Germinal center (tissue), 1 donor: ENCODE results near the gene CFAP20.

Experiments used
- DNase-seq: peaks from one replicate; pipeline ENCODE4 v3.0.0; 2012; ENCODE audit warnings: mixed read lengths, low spot score

Gene CFAP20

DNA sequence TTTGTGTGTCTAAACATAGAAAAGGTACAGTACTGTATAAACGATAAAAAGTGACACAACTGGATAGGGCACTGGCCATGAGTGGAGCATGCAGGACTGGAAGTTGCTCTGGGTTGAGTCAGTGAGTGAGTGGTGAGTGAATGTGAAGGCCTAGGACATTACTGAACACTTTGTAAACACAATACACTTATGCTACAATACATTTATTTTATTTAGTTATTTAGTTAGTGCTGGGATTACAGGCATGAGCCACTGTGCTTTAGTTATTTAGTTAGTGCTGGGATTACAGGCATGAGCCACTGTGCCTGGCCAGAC lies 4.6 kb downstream of the CFAP20 start:
- DNase-seq, result no peak

GRCh38 chr16:58123896-58124600 lies 5.1 kb downstream of the CFAP20 start:
- DNase-seq, result no peak

- DNase-seq, result no peak
These were observed 8.0 kb downstream of the CFAP20 start for GRCh38 chr16:58121132-58121531.

GRCh38 chr16:58120234-58120633 lies 8.9 kb downstream of the CFAP20 start:
- DNase-seq, result no peak

- DNase-seq, result no peak
These were observed 9.7 kb downstream of the CFAP20 start for GRCh38 chr16:58119509-58119845.

DNA sequence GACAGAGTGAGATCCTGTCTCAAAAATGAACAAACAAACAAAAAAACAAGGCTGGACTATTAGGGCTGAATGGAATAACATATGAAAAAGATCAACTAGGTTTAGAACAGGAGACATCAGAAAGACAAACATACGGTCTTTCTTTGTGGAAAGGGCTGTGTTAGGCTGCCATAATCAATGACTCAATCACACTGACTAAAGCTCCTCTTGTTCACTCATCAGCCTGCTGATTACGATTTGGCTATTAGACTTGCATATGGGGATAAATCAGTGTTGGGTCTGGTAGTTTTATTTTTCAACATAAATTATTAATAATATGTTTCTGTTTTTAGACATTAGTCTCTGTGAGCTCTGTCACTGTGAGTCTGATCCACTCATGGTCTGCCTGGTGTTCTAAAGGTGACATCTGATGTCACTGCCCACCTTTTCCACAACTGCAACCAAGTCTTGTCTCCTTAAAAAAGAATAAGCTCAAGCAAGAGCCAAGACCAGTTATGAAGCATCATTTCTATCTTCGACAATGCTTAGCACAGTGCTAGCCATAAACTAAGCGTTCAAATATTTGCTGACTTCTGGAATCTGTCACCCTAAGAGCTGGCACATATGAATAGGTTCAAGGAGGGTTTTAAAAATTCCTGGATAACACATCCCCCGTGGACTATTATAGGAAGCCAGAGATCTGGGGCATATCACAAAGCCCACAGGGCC lies 10.2 kb downstream of the CFAP20 start:
- no peak for DNase-seq

GRCh38 chr16:58116529-58116928 lies 12.7 kb downstream of the CFAP20 start:
- DNase-seq, result no peak

DNA sequence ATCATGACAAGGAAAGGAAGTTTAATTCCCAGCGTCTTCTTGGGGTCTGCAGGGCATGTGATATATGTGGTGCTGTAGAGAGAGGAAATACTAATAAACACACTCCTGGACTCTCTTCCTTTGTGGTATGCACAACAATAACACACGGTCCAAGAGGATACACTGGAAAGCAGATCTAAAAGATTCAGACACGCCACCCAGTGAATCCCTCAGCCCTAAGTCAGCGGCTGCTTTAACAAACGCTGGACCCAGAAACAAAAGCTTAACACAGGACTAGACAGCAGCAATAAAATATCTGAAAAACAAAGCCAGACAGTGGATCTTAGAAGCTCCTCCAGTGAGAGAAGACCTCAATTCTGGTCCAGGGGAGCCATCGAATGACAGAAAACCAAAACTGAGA lies 13.1 kb downstream of the CFAP20 start:
- DNase-seq, result no peak

DNA sequence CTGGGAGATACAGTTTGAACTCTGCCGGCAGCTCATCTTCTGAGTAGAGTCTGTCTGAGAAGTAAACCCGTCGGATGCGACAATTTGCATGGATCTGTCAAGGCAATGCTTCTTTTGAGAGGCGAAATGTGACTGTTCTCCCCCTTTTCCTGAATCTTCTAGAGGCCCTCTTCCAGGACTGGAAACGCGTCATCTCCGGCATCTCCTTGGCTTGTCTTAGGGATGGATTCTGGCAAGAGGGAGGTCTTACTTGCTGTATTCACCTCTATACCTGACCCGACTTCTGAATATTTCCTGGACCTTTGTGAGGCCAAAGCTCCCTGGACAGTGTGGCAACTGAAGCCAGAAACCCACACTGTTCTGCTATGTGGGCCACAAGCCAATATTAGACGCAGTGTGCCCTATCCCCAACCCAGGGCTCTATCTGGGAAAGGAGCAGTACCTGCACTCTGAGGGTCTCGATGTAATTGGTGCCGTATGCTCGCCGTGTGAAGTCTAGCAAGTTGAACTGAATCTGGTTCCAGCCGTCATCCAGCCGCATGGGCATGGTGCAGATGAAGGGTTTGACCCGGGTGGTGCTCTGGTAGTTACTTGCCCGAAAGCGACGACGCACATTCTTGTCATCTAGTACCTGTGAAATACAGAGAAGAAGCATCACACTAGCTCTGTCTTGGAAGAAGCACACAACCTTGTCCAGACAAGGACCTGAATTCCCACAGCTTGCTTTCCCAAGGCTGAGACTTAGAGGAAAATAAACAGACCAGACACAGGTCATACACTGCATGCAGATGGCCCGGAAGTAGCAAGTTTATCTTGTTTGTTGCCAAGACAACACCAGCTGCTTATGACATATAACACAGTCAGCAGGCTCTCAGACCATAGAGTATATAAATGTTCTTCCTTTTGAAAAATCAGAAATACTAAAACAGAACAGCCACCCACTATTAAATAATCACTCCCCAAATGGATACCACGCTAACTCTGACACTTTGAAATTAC lies 14.1 kb downstream of the CFAP20 start:
- no peak for DNase-seq

GRCh38 chr16:58111302-58111627 lies 17.9 kb downstream of the CFAP20 start:
- DNase-seq, result no peak

- no peak for DNase-seq
These were observed 18.4 kb downstream of the CFAP20 start for GRCh38 chr16:58110571-58111301.

DNA sequence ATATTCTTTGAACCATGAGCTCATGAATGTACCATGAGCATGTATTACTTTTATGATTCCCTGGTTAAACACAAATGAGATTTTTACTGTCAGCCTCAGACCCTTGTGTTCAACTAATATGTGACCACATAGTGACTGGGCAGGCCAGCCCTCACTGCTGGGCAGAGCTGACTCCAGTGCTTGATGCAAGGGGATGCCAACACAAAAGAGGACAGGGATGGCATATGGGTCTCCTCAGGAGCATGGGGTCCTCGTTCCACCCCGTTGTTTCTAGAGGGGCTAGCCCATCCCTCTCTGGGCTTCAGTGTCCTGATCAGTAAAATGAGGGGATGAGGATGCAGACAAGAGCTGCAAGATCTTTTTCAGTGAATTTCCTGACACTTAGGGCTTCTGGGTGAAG lies 19.3 kb downstream of the CFAP20 start:
- no peak for DNase-seq

- DNase-seq, result no peak
These were observed 19.9 kb downstream of the CFAP20 start for GRCh38 chr16:58109330-58109729.

DNA sequence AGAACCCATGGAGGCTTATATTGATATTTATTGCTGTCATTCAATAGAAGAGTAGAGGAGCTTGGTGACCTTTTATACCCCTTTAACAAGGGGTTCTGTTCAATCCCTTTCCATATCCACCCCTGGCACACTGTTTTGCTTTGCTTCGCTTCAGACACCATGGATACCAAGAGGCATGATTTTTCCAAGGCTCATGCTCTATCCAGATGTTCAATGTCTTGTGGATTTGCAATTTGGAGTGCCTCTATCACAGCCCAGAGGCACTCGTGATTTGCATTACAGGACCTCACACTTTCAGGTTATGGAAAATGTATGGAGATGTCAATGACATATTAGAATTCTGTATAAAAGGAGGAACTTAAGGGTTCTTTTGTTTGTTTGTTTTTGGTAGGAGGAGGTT lies 21.5 kb downstream of the CFAP20 start:
- DNase-seq, result no peak

GRCh38 chr16:58107228-58107627 lies 22.0 kb downstream of the CFAP20 start:
- DNase-seq, result no peak

DNA sequence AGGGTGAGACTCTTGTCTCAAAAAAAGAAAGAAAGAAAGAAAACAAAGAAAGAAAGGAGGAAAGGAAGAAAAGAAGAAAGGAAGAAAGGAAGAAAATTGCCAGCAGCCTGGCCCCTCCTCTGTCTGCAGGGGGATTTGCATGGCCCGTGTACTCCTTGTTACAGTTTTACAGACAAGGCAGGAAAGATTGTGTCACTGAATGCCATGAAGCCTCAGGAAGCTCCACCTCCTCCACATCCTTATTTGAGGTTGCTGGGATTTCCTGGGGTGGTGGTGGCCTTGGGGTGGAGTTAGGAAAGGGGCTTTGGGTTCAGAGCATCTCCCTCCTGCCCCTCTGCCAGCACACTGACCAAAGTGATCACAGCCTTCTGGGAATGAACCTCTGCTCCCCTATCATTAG lies 23.6 kb downstream of the CFAP20 start:
- DNase-seq, result no peak

GRCh38 chr16:58102665-58103392 lies 26.4 kb downstream of the CFAP20 start:
- DNase-seq, result no peak

DNA sequence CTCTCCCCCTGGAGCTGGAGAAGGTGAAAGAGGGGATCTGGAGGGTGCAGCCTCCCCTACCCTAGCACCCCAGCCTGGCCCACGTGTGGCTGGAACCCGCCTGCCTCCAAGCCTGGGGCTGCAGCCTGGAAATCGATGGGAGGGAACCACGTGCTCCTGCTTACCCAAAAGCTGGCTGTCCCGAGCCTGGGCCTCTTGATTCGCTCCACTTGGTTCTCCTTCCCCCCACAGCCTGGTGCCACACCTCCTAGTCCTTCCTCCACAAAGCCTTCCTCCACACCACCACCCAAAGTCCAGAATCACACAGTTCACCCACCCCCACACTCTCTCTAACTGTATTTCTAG lies 29.3 kb downstream of the CFAP20 start:
- DNase-seq, result no peak

- DNase-seq, result no peak
These were observed 29.9 kb downstream of the CFAP20 start for GRCh38 chr16:58099097-58099955.

DNA sequence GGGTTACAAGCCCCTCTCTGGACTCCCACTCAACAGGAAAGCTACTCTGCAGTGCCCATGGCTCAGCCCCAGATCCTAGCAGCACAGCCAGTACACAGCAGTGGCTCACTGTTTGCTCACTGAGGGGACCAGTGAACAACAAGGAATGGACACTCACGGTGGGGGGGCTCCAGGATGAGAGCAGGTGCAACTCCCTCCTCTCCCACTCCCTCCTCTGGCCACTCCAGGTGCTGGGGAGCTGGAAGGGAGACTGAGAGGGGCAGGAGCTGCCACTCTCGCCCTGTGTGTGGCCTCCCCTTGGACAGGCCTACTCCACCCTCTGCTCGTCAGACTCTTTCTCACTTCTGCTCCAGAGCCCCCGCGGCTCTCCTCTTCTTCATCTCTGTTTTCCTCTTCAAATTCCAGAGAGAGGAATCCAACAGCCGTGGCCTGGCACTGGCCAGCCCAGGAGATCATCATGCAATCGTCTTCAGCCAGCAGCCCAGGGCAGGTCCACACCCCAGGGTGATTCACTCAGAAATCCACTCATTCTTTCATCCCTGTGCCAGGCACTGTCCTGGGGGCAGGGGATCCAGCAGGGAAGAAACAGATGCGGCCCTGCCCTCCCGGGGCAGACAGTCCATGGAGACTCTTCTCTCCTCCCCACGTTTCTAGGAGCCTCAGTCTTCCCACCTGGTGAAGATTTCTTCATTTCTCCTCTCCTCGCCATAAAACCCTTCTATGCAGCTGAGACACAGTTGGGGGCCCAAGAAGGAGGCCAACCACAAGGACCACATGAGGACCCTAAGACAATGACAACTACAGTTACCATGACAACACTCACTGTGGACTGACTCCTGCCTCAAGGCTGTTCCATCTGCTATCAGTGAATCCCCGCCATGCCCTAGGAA lies 30.7 kb downstream of the CFAP20 start:
- no peak for DNase-seq
